ENCODE data around the gene PDZD4.

PDZD4 gene

DNA sequence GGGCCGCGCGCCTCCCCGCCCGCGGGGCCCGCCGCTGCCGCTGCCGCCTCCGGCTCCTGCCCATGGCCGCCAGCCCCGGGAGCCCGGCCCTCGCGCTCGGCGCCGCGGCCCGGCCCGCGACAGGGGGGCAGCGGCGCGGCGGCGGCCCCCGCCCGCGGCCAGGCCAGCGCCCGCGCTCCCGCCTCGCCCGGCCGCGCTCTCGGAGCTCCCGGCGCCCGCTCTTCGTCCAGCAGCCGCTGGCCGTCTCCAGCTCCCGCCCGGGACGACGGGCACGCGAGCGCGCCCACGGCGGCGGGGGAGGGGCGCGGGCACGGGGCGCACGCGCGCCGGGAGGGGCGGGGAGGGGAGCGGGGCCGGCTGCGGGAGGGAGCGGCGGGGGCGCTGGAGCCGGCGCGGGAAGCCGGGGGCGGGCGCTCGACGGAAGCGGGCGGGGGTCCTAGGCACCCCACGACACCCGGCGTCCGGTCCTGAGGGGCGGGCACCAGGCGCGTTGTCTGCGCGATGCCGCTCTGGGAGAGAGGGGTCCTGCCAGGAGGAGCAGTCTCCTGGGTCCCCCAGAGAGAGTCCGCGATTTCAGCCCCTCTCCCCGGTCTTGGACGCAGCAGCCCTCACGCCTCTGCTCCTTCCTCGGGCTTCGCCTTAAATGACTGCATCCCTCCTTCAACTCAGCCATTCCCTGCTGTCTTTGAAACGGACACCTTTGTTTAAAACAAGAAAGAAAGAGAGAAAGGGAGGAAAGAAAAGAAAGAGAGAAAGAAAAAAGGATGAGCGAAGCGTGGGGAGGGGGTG lies 490 bp upstream of the PDZD4 start:
- H3K27ac ChIP-seq, result no peak overlapping the region
- no peak for TF ChIP-seq ZFX (IDR thresholded peaks at IDR 0.05)
- TF ChIP-seq, protein P1, sequence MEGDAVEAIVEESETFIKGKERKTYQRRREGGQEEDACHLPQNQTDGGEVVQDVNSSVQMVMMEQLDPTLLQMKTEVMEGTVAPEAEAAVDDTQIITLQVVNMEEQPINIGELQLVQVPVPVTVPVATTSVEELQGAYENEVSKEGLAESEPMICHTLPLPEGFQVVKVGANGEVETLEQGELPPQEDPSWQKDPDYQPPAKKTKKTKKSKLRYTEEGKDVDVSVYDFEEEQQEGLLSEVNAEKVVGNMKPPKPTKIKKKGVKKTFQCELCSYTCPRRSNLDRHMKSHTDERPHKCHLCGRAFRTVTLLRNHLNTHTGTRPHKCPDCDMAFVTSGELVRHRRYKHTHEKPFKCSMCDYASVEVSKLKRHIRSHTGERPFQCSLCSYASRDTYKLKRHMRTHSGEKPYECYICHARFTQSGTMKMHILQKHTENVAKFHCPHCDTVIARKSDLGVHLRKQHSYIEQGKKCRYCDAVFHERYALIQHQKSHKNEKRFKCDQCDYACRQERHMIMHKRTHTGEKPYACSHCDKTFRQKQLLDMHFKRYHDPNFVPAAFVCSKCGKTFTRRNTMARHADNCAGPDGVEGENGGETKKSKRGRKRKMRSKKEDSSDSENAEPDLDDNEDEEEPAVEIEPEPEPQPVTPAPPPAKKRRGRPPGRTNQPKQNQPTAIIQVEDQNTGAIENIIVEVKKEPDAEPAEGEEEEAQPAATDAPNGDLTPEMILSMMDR (conservative IDR thresholded peaks at IDR 0.05), result no peak

DNA sequence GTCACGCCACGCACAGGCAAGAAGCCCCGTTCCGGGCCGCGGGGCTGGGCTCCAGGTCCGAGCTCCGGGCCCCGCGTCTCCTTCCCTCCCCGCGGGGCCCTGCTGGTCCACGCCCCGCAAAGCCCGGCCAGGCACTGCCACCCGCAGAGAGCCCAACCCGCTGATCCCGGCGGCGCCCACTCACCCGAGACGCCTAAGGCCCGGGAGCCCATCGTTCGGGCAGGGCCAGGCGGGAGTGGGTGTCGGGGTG lies 870 bp downstream of the PDZD4 start:
- TF ChIP-seq, protein P1 (conservative IDR thresholded peaks at IDR 0.05), result no peak
- TF ChIP-seq ZFX (IDR thresholded peaks at IDR 0.05), result no peak
- no peak overlapping the region for H3K27ac ChIP-seq

DNA sequence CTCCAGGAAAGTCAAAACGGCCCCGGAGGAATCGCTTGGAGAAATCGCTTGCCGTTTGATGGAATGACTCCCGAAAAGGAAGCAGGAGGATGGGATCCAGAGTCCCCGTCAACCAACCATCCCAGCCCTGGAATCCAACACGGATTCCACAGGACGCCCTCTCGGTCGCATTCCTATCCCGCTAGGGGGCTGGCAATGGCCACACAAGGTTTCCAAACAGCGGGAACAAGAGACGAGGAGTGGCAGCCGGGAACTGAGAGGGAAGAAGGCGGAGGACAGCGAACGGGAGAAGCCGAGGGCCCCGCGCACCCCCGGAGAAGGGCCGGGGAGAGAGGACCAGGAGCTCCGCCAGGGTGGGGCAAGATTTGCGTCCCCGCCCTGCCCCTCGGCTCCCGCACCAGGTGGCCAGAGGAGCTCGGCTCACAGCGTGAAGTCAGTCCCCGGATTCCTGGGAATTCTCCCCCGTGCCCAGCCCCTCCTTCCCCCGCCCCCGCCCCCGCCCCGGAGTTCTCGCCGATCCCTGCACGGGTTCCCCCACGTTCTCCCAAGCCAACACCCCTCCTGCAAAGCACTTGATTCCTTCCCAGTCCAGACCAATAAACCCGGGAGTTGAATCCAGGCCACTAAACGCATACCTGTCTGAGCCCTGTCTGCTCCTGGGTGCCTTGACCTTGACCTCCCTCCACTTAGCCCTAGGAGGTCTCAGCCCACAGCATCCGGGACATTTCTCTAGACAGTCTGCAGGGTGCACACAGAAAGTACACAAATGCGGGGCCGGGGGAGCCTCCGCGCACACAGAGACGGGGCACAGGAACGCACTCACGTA lies 1.4 kb downstream of the PDZD4 start:
- no peak for TF ChIP-seq ZFX (IDR thresholded peaks at IDR 0.05)
- TF ChIP-seq, protein P1 (conservative IDR thresholded peaks at IDR 0.05), result no peak
- no peak overlapping the region for H3K27ac ChIP-seq

DNA sequence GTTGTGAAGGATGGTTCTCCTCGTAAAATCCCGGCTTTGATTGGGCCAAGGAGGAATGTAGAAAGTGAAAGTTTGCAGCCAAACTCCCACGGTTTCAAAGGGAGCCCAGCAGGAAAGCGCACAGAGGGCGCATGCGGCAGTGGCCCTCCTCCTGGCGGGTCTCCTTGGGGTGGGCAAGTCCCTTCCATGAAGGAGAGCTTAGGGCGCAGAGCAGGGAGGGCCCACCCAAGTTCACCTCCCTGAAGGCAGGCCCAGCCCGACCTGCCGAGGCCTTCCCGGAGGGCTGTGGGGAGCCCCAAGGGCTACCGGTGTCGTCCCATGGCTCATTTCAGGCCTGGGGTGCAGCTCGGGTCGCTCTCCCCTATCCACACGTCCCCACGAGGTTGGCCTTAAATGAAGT lies 2.0 kb downstream of the PDZD4 start:
- no peak overlapping the region for H3K27ac ChIP-seq
- TF ChIP-seq, protein P1 (conservative IDR thresholded peaks at IDR 0.05), result no peak
- no peak for TF ChIP-seq ZFX (IDR thresholded peaks at IDR 0.05)

DNA sequence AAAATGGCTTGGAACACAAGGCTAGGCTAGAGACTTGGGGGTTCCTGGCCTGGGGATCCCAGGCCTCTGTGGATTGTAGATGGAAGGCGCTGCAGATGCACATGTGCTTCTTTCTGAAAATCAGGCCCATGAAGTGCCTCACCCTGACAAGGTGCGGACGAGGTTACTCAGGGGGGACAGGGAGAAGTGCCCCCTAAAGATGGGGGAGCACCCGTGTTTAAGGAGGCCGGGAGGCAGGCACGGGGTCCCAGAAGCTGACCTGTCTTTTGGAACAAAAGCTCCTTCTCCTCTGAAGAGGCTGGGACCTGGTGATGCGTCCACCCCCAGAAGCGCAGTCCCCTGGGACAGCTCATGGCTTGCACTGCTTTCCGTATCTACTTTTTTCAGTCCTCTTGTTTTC lies 2.4 kb downstream of the PDZD4 start:
- no peak overlapping the region for H3K27ac ChIP-seq

DNA sequence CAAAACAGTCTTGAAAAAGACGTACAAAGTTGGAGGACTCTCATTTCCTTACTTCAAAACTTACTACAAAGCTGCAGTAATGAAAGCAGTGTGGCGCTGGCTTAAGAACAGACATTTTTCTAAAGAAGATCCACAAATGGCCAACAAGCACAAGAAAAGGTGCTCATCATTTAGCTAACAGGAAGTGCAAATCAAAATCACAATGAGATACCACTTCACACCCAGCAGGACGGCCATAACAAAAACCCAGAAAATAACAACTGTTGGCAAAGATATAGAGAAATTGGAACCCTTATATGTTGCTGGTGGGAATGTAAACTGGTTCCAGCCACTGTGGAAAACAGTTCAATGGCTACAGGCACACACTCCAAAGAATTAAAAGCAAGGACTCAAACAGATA lies 3.3 kb downstream of the PDZD4 start:
- TF ChIP-seq, protein P1 (conservative IDR thresholded peaks at IDR 0.05), result no peak
- no peak for TF ChIP-seq ZFX (IDR thresholded peaks at IDR 0.05)
- H3K27ac ChIP-seq, result no peak overlapping the region

More for the DNA sequence above, 2.4 kb downstream of the PDZD4 start:
- no peak for TF ChIP-seq ZFX (IDR thresholded peaks at IDR 0.05)
- TF ChIP-seq, protein P1 (conservative IDR thresholded peaks at IDR 0.05), result no peak

DNA sequence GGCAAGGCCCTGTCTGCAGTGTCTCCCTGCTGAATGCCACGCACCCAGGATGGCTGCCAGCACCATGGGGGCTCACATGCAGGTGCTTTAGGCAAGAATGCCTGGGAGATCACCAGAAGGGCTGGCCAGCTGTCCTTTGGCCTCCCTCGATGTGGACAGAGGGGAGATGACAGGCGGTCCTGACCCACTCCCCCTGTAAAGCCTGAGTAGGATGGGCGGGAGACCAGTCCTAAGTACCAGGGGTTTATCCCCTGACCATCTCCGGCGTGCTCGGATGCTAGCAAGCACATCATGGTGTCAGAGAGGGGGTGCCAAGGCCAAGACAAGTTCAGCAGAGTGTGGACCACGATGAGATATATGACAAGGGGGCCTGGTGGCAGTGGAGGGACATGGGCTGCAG lies 5.3 kb downstream of the PDZD4 start:
- TF ChIP-seq, protein P1 (conservative IDR thresholded peaks at IDR 0.05), result no peak
- TF ChIP-seq ZFX (IDR thresholded peaks at IDR 0.05), result no peak
- no peak overlapping the region for H3K27ac ChIP-seq
